A549 (cell line): ENCODE measurements around the gene LRCH1. TPM values are rescaled to one million over a fixed set of nuclear protein-coding genes. Genes with fewer than 3 reads are reported as not detected.

Source experiments
- ATAC-seq, 2 experiments: fragments of 200-7000 bp in 1 of 2; fragments of >200 bp in 1 of 2; cut with Nextera tagmentation in 1 of 2; cut with Tn5 transposase in 1 of 2; 3 replicates each; pipeline versions ENCODE4 v1.8.0 to v1.9.1; 2018 to 2020; ENCODE audit warnings: mild to moderate bottlenecking in 1 of 2, moderate library complexity in 1 of 2
- CTCF ChIA-PET: fragments of 300-600 bp; sonication (Branson Sonifier 250); formaldehyde crosslinking; extraction: SDS; loops from one replicate; lab custom pipeline; 2021; ENCODE audit warnings: antibody characterized with exemption, inconsistent platforms; lab: Yijun Ruan, JAX
- POLR2A ChIA-PET: fragments of 350-600 bp; formaldehyde crosslinking; extraction: SDS; loops from one replicate; lab custom pipeline; 2021; ENCODE audit warnings: antibody characterized with exemption, inconsistent platforms; lab: Yijun Ruan, JAX
- DNase-seq, 2 experiments: peaks; one replicate each; pipeline versions ENCODE4 v3.0.0 to v3.0.0-alpha.2; 2011 to 2016; ENCODE audit warnings: low read depth in 1 of 2, low spot score in 1 of 2
- FAIRE-seq: peaks from 2 replicates; lab custom pipeline; 2011; peaks lifted over from hg19 to GRCh38; lab: Jason Lieb, UNC
- H3K27ac ChIP-seq, 2 experiments: fragments of >200 bp; sonication (Bioruptor Twin); formaldehyde crosslinking; 3 replicates each; pipeline ENCODE4 v1.5.1; 2016 to 2017
- H3K4me1 ChIP-seq: fragments of >200 bp; sonication (Bioruptor Twin); formaldehyde crosslinking; 3 replicates; pipeline ENCODE4 v1.6.1; 2016
- H3K4me2 ChIP-seq: fragments of >200 bp; sonication (Bioruptor Twin); formaldehyde crosslinking; 3 replicates; pipeline ENCODE4 v1.6.1; 2016
- H3K4me3 ChIP-seq: fragments of >200 bp; sonication (Bioruptor Twin); formaldehyde crosslinking; 3 replicates; pipeline ENCODE4 v1.5.1; 2016
- H3K9me3 ChIP-seq: fragments of >200 bp; sonication (Bioruptor Twin); formaldehyde crosslinking; 3 replicates; pipeline ENCODE4 v1.6.1; 2016
- BHLHE40 ChIP-seq: IDR thresholded peaks from 2 replicates; pipeline ENCODE4 v1.6.1; 2012; ENCODE audit warnings: low read depth, low read length, inconsistent platforms
- CEBPB ChIP-seq, 2 experiments: fragments of >200 bp in 1 of 2; sonication (Bioruptor Twin) in 1 of 2; formaldehyde crosslinking in 1 of 2; IDR thresholded peaks; 2 replicates each; pipeline ENCODE4 v1.6.1; 2012 to 2016
- CHD4 ChIP-seq: fragments of 200-600 bp; sonication (generic); IDR thresholded peaks from 2 replicates; pipeline ENCODE4 v1.6.1; 2016; ENCODE audit warnings: antibody characterized with exemption, mild to moderate bottlenecking, borderline replicate concordance
- EHF ChIP-seq: fragments of 250-450 bp; sonication (Bioruptor Pico); IDR thresholded peaks from 2 replicates; pipeline ENCODE4 v1.5.0; 2020; ENCODE audit warnings: mild to moderate bottlenecking
- FOSB ChIP-seq: fragments of 250-450 bp; sonication (Bioruptor Pico); IDR thresholded peaks from 2 replicates; pipeline ENCODE4 v1.5.0; 2020; ENCODE audit warnings: mild to moderate bottlenecking, moderate library complexity
- FOXS1 ChIP-seq: fragments of 250-450 bp; sonication (Bioruptor Pico); IDR thresholded peaks from 2 replicates; pipeline ENCODE4 v1.5.0; 2020; ENCODE audit warnings: mild to moderate bottlenecking, moderate library complexity
- HOXA7 ChIP-seq: fragments of 250-450 bp; sonication (Bioruptor Pico); IDR thresholded peaks from 2 replicates; pipeline ENCODE4 v1.5.0; 2020; ENCODE audit warnings: mild to moderate bottlenecking, moderate library complexity
- JUN ChIP-seq, 2 experiments: fragments of >200 bp; sonication (Bioruptor Twin); formaldehyde crosslinking; IDR thresholded peaks; 2 replicates in 1 of 2; 3 replicates in 1 of 2; pipeline ENCODE4 v1.6.1; 2016 to 2017
- KDM1A ChIP-seq: fragments of 200-600 bp; sonication (generic); IDR thresholded peaks from 2 replicates; pipeline ENCODE4 v1.6.1; 2016; ENCODE audit warnings: low read depth, mild to moderate bottlenecking
- MAFK ChIP-seq: fragments of 450-650 bp; IDR thresholded peaks from 2 replicates; pipeline ENCODE4 v1.6.1; 2014; ENCODE audit not compliant: partially characterized antibody
- MAZ ChIP-seq: fragments of 150-350 bp; IDR thresholded peaks from 2 replicates; pipeline ENCODE4 v1.6.1; 2014; ENCODE audit warnings: antibody characterized with exemption, low read depth, low read length, borderline replicate concordance
- NFE2L2 ChIP-seq: fragments of 150-350 bp; conservative IDR thresholded peaks from 2 replicates; pipeline ENCODE4 v1.6.1; 2014; ENCODE audit warnings: low read length
- POLR2A ChIP-seq: IDR thresholded peaks from 2 replicates; pipeline ENCODE4 v1.6.1; 2012; ENCODE audit warnings: mild to moderate bottlenecking, low read length
- POLR2AphosphoS2 ChIP-seq: conservative IDR thresholded peaks from 2 replicates; pipeline ENCODE4 v1.6.1; 2012; ENCODE audit warnings: low read length, improper control_type of control experiment, inconsistent platforms
- RARB ChIP-seq: fragments of 250-450 bp; sonication (Bioruptor Pico); IDR thresholded peaks from 2 replicates; pipeline ENCODE4 v1.8.0; 2021; ENCODE audit warnings: mild to moderate bottlenecking, moderate library complexity
- RCOR1 ChIP-seq: fragments of 150-350 bp; IDR thresholded peaks from 2 replicates; pipeline ENCODE4 v1.6.1; 2014; ENCODE audit warnings: antibody characterized with exemption, low read length, low read depth
- TP53 ChIP-seq: fragments of 250-450 bp; sonication (Bioruptor Pico); IDR thresholded peaks from 2 replicates; pipeline ENCODE4 v1.5.0; 2021; ENCODE audit warnings: mild to moderate bottlenecking, moderate library complexity
- ZC3H11A ChIP-seq: fragments of 450-650 bp; IDR thresholded peaks from 2 replicates; pipeline ENCODE4 v1.6.1; 2014; ENCODE audit warnings: antibody characterized with exemption, mild to moderate bottlenecking
- ZFP36 ChIP-seq: fragments of 450-650 bp; IDR thresholded peaks from 2 replicates; pipeline ENCODE4 v1.6.1; 2014; ENCODE audit warnings: borderline replicate concordance; ENCODE audit not compliant: partially characterized antibody
- WGBS: methylation state at CpG from one replicate; pipeline ENCODE4 v1.1.6; 2017; ENCODE audit errors: missing lambda C conversion rate; 5-methylcytosine and 5-hydroxymethylcytosine counted together
- polyA plus RNA-seq, 4 experiments: library from polyadenylated mRNA; depleted of rRNA in 3 of 4; stranded (reverse); fragments of >200 nt; fragmentation: RNase III in 1 of 4; extraction: RNeasy Plus Mini Kit Qiagen cat#74134 plus additional on column Dnase treatment in 1 of 4; gene quantifications; 2 replicates in 3 of 4; 3 replicates in 1 of 4; pipeline ENCODE4 v1.2.3, GENCODE V29; 2011 to 2017
- TF ChIP-seq, protein P1 (sequence below): fragments of 200-600 bp; sonication (generic); IDR thresholded peaks from 2 replicates; pipeline ENCODE4 v1.6.1; 2016; ENCODE audit warnings: antibody characterized with exemption, mild to moderate bottlenecking, moderate library complexity
- TF ChIP-seq, protein P2 (sequence below): fragments of 150-350 bp; IDR thresholded peaks from 2 replicates; pipeline ENCODE4 v1.6.1; 2014; ENCODE audit warnings: low read depth, mild to moderate bottlenecking, low read length
- TF ChIP-seq, protein P3 (sequence below): fragments of 250-450 bp; sonication (Bioruptor Pico); IDR thresholded peaks from 2 replicates; pipeline ENCODE4 v1.5.0; 2021; ENCODE audit warnings: mild to moderate bottlenecking, moderate library complexity, borderline replicate concordance
- TF ChIP-seq, protein P4 (sequence below): fragments of >200 bp; sonication (Bioruptor Twin); formaldehyde crosslinking; IDR thresholded peaks from 2 replicates; pipeline ENCODE4 v1.6.1; 2016
- TF ChIP-seq, protein P5 (sequence below): IDR thresholded peaks from 2 replicates; pipeline ENCODE4 v1.6.1; 2012
- TF ChIP-seq, protein P6 (sequence below): fragments of >200 bp; sonication (Bioruptor Twin); formaldehyde crosslinking; IDR thresholded peaks from 3 replicates; pipeline ENCODE4 v1.5.1; 2016

LRCH1 gene
- polyA plus RNA-seq, 2 of the 4 experiments (the other 2 are of a cell fraction) = 8.5 to 16.4 TPM

DNA sequence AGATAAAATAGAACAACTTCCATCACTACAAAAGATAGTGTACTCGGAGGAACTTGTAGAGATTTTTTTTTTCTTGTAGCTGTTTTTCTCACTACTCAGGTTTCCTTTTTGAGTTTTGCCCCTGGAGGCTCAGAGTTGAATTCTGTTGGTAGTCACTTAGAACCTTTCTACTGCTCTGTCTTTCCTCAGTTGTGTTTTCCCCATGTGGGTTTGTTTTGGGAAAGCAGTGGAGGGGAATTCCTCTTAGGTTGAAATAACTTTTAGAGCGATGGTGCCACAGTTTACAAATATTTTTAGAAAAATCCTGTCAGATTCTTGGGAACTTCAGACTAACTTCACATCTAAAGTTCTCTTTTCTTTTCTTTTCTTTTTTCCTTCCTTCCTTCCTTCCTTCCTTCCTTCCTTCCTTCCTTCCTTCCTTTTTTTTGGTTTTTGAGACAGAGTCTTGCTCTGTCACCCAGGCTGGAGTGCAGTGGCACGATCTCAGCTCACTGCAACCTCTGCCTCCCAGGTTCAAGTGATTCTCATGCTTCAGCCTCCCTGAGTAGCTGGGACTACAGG is 65.8 kb downstream of the LRCH1 start:
- Histone ChIP-seq H3K4me1 (peaks cover 73% of the 10 kb centered on the region), H3K4me3 (no peak overlapping the region), H3K27ac (no peak overlapping the region), H3K9me3 (no peaks in the 10 kb centered on the region), H3K4me2 (no peak overlapping the region)
- FAIRE-seq = no peak
- DNase-seq = no peak
- 86% methylated on average over 2 of the region's 3 CpGs for WGBS
- TF ChIP-seq BHLHE40 = no peak
- TF ChIP-seq, protein P1, sequence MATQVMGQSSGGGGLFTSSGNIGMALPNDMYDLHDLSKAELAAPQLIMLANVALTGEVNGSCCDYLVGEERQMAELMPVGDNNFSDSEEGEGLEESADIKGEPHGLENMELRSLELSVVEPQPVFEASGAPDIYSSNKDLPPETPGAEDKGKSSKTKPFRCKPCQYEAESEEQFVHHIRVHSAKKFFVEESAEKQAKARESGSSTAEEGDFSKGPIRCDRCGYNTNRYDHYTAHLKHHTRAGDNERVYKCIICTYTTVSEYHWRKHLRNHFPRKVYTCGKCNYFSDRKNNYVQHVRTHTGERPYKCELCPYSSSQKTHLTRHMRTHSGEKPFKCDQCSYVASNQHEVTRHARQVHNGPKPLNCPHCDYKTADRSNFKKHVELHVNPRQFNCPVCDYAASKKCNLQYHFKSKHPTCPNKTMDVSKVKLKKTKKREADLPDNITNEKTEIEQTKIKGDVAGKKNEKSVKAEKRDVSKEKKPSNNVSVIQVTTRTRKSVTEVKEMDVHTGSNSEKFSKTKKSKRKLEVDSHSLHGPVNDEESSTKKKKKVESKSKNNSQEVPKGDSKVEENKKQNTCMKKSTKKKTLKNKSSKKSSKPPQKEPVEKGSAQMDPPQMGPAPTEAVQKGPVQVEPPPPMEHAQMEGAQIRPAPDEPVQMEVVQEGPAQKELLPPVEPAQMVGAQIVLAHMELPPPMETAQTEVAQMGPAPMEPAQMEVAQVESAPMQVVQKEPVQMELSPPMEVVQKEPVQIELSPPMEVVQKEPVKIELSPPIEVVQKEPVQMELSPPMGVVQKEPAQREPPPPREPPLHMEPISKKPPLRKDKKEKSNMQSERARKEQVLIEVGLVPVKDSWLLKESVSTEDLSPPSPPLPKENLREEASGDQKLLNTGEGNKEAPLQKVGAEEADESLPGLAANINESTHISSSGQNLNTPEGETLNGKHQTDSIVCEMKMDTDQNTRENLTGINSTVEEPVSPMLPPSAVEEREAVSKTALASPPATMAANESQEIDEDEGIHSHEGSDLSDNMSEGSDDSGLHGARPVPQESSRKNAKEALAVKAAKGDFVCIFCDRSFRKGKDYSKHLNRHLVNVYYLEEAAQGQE = no peak
- no peak for TF ChIP-seq EHF
- TF ChIP-seq, protein P2, sequence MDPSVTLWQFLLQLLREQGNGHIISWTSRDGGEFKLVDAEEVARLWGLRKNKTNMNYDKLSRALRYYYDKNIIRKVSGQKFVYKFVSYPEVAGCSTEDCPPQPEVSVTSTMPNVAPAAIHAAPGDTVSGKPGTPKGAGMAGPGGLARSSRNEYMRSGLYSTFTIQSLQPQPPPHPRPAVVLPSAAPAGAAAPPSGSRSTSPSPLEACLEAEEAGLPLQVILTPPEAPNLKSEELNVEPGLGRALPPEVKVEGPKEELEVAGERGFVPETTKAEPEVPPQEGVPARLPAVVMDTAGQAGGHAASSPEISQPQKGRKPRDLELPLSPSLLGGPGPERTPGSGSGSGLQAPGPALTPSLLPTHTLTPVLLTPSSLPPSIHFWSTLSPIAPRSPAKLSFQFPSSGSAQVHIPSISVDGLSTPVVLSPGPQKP = no peak
- TF ChIP-seq CEBPB (IDR thresholded peaks at IDR 0.05) = no peak
- TF ChIP-seq ZFP36 = no peak
- no peak for TF ChIP-seq POLR2AphosphoS2
- TF ChIP-seq, protein P3, sequence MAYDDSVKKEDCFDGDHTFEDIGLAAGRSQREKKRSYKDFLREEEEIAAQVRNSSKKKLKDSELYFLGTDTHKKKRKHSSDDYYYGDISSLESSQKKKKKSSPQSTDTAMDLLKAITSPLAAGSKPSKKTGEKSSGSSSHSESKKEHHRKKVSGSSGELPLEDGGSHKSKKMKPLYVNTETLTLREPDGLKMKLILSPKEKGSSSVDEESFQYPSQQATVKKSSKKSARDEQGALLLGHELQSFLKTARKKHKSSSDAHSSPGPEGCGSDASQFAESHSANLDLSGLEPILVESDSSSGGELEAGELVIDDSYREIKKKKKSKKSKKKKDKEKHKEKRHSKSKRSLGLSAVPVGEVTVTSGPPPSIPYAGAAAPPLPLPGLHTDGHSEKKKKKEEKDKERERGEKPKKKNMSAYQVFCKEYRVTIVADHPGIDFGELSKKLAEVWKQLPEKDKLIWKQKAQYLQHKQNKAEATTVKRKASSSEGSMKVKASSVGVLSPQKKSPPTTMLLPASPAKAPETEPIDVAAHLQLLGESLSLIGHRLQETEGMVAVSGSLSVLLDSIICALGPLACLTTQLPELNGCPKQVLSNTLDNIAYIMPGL (CRISPR knock-in tag) = no peak
- TF ChIP-seq HOXA7 (CRISPR knock-in tag) = no peak
- ChIA-PET POLR2A (no interaction called here), CTCF (interaction anchor here (1.5 to 1.6 kb wide), 3 partner anchors 15 to 103 kb away, joined by 3 to 4 read pairs (median 4); no protein-coding TSS in a partner anchor)
- no peak for ATAC-seq

DNA sequence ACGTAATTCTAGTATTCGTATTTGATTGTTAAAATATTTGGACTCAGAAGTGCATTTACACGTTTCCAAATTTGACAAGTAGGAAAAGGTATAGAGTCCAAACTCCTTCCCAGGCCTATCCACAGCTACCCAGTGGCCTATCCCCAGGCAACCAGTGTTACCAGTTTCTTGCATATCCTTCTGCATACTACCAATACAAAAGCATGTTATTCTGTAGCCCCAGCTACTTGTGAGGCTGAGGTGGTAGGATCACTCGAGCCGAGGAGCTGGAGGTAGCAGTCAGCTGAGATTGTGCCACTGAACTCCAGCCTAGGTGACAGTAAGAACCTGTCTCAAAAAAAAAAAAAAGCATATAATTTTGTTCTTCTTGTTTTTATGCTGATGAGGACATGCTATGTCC is 67.1 kb downstream of the LRCH1 start:
- no peak for FAIRE-seq
- POLR2A ChIA-PET = no interaction called here
- peaks cover 62% of the 10 kb centered on the region for H3K4me1 ChIP-seq
- WGBS = 88% methylated on average over 5 of the region's 5 CpGs
- TF ChIP-seq JUN (IDR thresholded peaks at IDR 0.05) (no peak), BHLHE40 (no peak), ZC3H11A (no peak), HOXA7 (CRISPR knock-in tag) (no peak), POLR2A (no peak), NFE2L2 (no peak), ZFP36 (no peak), KDM1A (no peak), CHD4 (no peak), RCOR1 (no peak), FOXS1 (CRISPR knock-in tag) (no peak), FOSB (no peak), RARB (CRISPR knock-in tag) (no peak), CEBPB (IDR thresholded peaks at IDR 0.05) (no peak), MAFK (no peak), TP53 (CRISPR knock-in tag) (no peak), MAZ (no peak)
- TF ChIP-seq, protein P4, sequence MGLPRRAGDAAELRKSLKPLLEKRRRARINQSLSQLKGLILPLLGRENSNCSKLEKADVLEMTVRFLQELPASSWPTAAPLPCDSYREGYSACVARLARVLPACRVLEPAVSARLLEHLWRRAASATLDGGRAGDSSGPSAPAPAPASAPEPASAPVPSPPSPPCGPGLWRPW = no peak
- TF ChIP-seq, protein P5, sequence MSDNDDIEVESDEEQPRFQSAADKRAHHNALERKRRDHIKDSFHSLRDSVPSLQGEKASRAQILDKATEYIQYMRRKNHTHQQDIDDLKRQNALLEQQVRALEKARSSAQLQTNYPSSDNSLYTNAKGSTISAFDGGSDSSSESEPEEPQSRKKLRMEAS = no peak
- TF ChIP-seq, protein P6, sequence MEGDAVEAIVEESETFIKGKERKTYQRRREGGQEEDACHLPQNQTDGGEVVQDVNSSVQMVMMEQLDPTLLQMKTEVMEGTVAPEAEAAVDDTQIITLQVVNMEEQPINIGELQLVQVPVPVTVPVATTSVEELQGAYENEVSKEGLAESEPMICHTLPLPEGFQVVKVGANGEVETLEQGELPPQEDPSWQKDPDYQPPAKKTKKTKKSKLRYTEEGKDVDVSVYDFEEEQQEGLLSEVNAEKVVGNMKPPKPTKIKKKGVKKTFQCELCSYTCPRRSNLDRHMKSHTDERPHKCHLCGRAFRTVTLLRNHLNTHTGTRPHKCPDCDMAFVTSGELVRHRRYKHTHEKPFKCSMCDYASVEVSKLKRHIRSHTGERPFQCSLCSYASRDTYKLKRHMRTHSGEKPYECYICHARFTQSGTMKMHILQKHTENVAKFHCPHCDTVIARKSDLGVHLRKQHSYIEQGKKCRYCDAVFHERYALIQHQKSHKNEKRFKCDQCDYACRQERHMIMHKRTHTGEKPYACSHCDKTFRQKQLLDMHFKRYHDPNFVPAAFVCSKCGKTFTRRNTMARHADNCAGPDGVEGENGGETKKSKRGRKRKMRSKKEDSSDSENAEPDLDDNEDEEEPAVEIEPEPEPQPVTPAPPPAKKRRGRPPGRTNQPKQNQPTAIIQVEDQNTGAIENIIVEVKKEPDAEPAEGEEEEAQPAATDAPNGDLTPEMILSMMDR = no peak
- TF ChIP-seq, all 56 proteins: peak for 0
- Histone ChIP-seq H3K4me2 (peak overlapping the region; percentile 73; the same call in 2 of the 3 replicates), H3K27ac (no peak overlapping the region), H3K9me3 (no peaks in the 10 kb centered on the region), H3K4me3 (no peak overlapping the region)
- CTCF ChIA-PET = no interaction called here
- ATAC-seq (no peak), DNase-seq (no peak)
